Renal cortical epithelial cell (primary cell): Measurements from ENCODE around the gene ERICH6. TPM values are rescaled to one million over a fixed set of nuclear protein-coding genes. Genes with fewer than 3 reads are reported as not detected.
"Not testable (repeated sequence)": the region's sequence is repeated elsewhere in the genome, so short reads cannot be mapped to it uniquely, and the experiment has no call there.

ENCODE experiments used
- DNase-seq: peaks from one replicate; pipeline ENCODE4 v3.0.0-alpha.2; 2011; ENCODE audit warnings: low read depth
- total RNA-seq: library from RNA; depleted of rRNA; stranded (reverse); fragments of >200 nt; gene quantifications from 2 replicates; pipeline ENCODE4 v1.2.3, GENCODE V29; 2014

The ERICH6 gene
- total RNA-seq, 1 donor from 2014 or later, result not detected

- DNase-seq, result peak; percentile 21
Observed at GRCh38 chr3:150682279-150682678, 21.4 kb downstream of the ERICH6 start.

- no peak for DNase-seq
Observed at GRCh38 chr3:150681057-150681456, 22.7 kb downstream of the ERICH6 start.

DNA sequence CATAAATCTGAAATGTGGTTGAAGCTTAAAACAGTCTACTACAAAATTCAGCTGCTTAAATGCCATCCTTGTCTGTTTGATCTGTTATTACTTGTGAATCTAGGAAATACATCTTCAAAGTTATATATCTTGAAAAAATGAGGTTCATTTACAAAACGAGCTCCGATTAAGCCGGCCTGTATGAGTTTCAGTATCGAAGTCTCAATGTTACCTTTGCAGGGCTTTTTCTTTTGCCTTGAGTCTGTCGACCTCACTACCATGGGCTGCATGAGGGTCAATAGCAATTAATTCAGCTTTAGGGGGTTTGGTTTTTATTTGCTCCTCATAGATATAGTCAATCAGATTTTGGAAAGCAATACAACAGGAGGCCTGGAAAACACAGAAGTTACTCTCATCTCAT lies 23.2 kb downstream of the ERICH6 start:
- no peak for DNase-seq

GRCh38 chr3:150675587-150675986 lies 28.1 kb downstream of the ERICH6 start:
- DNase-seq, result no peak

GRCh38 chr3:150673966-150674365 lies 29.8 kb downstream of the ERICH6 start:
- DNase-seq, result peak; percentile 78

- no peak for DNase-seq
Observed at GRCh38 chr3:150666167-150666566, 37.6 kb downstream of the ERICH6 start.

DNA sequence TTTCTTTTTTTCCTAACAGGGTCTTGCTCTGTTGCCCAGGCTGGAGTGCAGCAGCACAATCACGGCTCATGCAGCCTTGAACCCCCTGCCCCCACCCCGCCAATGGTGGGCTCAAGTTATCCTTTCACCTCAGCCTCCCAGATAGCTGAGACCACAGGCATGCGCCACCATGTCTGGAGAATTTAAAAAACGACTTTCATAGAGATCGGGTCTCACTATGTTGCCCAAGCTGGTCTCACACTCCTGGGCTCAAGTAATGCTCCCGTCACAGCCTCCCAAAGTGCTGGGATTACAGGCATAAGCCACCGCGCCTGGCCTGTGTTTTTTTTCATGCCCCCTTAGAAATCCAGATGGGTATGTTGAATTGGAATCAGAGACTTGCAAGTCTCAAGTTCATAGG lies 40.3 kb downstream of the ERICH6 start:
- no peak for DNase-seq

DNA sequence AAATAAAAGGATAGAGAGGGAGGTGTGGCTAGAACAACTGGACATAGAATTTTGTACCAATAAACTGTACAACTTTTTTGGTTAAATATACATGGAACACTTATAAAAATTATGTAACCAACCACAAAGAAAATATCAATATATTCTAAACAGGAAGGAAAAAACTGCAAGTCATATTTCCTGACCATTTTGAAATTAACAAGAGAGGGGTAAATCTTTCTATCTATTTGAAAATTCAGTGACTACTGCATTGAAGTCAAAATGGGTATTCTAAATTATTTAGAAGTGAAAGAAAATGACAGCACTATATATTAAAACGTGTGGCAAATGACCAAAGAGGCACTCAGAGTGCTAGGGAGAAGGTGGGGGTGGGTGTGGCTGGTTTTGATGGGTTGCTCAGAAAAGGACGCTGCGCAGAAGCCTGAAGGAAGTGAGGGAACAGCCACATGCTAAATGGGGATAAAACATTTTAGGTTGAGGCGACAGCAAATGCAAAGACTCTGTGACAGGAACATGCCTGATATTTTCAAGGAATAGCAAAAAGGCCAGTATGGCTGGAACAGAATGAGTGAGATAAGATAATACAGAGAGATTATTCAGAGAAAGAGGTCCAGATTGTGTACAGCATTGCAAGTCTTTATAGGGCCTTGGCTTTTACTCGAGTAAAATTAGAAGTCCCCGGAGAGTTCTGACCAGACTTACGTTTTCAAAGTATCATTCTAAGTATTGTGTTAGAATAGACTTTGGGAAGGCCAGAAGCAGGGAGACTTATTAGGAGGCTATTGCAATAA lies 41.1 kb downstream of the ERICH6 start:
- no peak for DNase-seq

DNA sequence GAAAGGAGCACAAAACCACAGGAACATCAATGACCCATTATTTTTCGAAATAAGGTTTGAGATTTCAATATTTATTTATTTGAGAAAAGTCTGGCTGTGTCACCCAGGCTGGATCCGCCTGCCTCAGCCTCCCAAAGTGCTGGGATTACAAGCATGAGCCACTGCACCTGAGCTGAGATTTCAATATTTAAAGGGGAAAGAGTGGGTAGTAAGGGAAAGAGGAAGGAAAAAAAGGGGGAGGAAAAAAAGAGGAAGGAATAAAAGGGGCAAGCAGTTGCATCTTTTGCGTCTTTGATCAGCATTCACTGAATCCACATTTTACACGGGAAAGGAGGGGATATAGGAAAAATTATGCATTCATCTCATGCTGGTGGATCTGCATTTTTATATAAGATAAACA lies 47.4 kb downstream of the ERICH6 start:
- no peak for DNase-seq

DNA sequence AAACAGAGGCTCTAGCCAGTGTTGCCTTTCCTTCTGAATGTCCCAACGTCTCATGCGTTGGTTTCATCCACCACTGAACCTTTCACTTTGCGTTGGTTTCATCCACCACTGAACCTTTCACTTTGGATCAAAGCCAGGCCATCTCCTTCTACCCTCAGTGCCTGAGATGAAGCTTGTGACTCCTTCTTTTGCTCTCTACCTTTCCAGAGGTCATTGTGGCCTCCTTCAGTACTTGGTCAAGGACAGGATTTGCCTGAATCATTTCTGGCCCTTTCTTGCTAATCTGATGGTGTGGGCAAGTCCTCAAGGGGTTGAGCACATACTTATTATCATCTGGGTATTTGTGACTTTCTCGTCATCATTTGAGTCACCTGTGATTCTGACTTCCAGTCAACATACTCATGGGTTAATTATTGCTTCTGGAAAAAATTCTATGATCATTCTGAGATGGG lies 50.6 kb downstream of the ERICH6 start:
- DNase-seq, result peak; percentile 66

DNA sequence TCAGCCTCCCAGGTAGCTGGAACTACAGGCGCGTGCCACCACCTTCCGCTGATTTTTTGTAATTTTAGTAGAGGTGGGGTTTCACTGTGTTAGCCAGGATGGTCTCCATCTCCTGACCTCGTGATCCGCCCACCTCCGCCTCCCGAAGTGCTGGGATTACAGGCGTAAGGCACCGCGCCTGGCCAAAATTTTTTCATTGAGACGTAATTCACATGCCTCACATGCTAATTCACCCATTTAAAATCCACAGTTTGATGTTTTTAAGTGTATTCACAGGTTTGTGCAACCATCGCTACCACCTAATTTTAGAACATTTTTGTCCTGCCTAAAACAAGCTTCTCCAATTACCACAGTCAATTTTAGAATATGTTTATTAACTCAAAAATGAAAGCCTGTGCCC lies 63.5 kb downstream of the ERICH6 start:
- DNase-seq, result no peak

- DNase-seq, result peak; percentile 11
Observed at GRCh38 chr3:150639262-150639661, 64.5 kb downstream of the ERICH6 start.

GRCh38 chr3:150636258-150636657 lies 67.5 kb downstream of the ERICH6 start:
- no peak for DNase-seq

- peak; percentile 36 for DNase-seq
Observed at GRCh38 chr3:150635526-150635925, 68.2 kb downstream of the ERICH6 start.

- no peak for DNase-seq
Observed at GRCh38 chr3:150635076-150635475, 68.6 kb downstream of the ERICH6 start.

- DNase-seq, result no peak
Observed at GRCh38 chr3:150631515-150632221, 72.1 kb downstream of the ERICH6 start.

DNA sequence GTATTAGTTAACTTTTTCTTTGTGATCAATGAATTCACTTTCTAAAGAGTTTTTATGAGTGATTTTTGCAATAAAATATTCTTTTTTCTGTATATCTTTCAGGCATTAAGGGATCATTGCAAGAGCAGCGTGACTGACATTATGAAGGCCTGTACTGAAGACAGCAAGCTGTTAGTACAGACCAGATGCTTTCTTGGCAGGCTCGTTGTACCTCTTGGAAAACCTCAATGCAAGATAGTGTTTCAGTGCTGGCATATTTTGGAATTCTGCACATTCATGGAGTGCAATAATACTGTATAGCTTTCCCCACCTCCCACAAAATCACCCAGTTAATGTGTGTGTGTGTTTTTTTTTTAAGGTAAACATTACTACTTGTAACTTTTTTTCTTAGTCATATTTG lies 76.2 kb downstream of the ERICH6 start:
- DNase-seq, result no peak

- no peak for DNase-seq
Observed at GRCh38 chr3:150626148-150626930, 77.4 kb downstream of the ERICH6 start.

DNA sequence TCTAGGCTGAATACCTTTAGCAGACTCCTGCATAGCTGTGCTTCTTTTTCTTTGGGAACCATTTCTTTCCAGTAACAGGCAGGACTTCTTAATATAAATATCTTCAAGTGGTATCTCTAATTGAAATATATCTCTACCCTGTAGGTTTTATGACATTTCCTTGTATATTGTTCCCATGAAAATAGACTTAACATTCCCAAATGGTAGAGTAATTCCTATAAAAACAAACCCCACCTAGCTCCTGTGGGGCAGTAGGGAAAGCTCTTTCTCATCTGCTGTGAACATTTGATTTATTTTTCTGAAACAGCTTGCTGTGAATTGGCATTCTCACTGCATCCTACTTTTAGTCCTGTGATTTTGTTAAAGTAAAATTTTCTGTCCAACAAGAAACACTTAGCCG lies 79.8 kb downstream of the ERICH6 start:
- DNase-seq, result no peak

DNA sequence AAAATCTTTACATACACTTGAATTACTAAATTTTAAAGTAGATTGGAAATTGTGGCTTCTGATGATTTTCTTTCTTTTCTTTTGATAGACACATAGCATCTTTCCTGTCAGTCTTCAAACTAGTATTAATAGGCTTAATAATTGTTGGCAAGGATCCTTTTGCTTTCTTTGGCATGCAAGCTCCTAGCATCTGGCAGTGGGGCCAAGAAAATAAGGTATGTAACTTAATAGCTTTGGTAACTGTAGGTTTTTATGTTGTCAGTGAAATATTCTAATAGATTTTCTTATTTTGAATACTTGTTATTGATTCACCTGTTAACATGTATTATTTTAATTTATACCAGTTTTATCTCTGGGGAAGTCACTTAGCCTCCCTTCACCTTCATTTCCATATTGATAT lies 80.8 kb downstream of the ERICH6 start:
- DNase-seq, result not testable (repeated sequence)

- DNase-seq, result no peak
Observed at GRCh38 chr3:150620002-150620689, 83.6 kb downstream of the ERICH6 start.
